Fibroblast of the conjunctiva (primary cell): ENCODE measurements around the gene KRTDAP.
A peak's percentile ranks its signal among the peaks of the same experiment; 100 is the strongest.

Source experiments
- DNase-seq: peaks from one replicate; pipeline ENCODE4 v3.0.0-alpha.2; 2010; ENCODE audit warnings: low read depth

Gene KRTDAP

GRCh38 chr19:35490364-35490763 lies at the start of gene KRTDAP:
Gene KRTDAP (minus strand): TSS chr19:35490464. CDS start chr19:35490442, 22 bp downstream.
- no peak for DNase-seq

DNA sequence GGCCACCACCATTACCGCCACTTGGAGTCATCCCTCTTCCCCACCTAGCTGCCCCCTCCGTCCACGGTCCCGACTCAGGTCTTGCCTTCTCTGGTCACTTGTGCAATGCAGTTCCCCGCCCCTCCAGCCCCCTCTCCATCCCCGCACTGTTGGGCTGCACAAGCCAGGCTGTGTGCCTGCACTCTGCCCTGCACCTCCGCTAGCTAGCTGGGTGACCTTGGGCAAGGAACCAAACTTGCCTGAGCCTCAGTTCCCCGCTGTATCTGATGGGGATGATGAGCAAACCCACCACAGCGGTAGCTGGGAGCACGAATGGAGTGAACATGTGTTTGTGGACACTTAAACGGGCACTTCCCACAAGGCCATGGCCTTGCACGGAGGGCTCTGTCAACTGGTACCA lies 49.6 kb upstream of the KRTDAP start:
- no peak for DNase-seq

- DNase-seq: no peak
Observed at GRCh38 chr19:35539314-35539713, 49.0 kb upstream of the KRTDAP start.

- DNase-seq: no peak
Observed at GRCh38 chr19:35534803-35535480, 44.7 kb upstream of the KRTDAP start.

DNA sequence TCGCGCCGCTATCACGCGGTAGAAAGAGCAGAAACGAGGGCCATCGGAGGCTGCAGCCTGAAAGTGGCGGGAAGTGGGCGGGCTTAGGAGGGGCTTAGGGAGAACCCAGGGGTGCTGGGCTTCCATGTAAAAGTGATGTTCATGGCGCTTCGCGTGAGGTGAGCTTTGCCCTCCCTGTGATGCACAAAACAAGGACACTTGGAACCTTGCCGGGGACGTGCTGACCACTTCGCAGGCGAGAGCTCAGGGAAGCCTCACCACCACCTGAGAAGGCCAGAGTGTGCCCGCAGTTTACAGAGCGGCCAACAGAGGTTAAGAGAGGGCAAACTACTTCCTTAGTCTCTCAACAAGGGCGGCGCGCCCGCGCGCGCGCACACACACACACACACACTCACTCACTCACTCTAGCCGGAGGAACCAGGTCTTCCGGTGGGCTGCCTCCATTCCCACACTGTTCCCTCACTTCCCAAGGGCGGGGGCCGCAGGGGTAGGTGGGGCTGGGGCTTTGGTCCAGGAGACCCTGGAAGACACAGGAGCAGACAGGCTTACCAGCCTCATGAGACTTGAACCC lies 43.6 kb upstream of the KRTDAP start:
- DNase-seq: no peak

GRCh38 chr19:35533201-35533821 lies 43.0 kb upstream of the KRTDAP start, which contains the start of gene GAPDHS:
Gene GAPDHS (plus strand): TSS chr19:35533456. CDS start chr19:35533528, 72 bp downstream.
- DNase-seq: no peak

- no peak for DNase-seq
Observed at GRCh38 chr19:35531291-35531690, 41.0 kb upstream of the KRTDAP start.

GRCh38 chr19:35529241-35530218 lies 39.3 kb upstream of the KRTDAP start:
- no peak for DNase-seq

DNA sequence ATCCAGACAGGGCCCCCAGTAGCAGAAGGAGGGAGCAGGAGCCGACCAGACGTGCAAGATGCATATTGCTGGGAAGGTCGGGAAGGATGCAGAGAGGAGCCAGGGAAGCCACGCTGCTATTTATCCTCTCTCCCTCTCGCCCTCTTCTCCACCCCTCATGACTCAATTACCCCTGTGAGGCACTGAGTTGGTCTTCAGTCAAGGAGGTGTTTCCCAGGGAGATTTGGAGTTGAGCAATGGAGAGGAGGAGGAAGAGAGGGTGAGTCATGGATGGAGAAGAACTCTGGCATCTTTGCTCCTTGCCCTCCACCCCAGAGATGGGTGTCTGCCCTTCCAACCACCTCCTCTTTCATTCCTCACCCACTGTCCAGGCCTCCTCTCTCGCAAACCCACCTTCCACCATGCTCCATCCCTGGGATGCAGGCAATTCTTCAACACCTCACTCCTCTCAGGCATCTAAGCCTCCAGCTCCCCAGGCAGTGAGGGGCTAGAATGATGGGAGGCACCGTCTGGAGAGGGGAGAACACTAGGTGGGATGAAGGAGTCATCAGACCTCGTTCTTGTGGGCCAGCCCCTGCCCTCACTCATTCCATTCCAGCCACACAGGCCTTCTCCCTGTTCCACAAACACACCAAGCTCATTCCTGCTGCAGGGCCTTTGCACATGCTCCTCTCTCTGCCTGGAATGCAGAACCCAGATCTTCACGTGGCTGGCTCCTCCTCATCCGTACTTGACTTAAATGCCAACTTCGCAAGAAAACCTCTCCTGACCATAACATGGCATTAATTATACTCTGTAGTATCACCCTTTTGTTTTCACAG lies 38.2 kb upstream of the KRTDAP start, which contains the start of gene SBSN:
Gene SBSN, minus strand, starts transcription at position 94 of the 821 bp plus-strand sequence. Its CDS starts 30 bp downstream, at position 64.
- DNase-seq: peak; percentile 26

- no peak for DNase-seq
Observed at GRCh38 chr19:35525873-35526272, 35.6 kb upstream of the KRTDAP start.

- DNase-seq: no peak
Observed at GRCh38 chr19:35524181-35524837, 34.0 kb upstream of the KRTDAP start.

DNA sequence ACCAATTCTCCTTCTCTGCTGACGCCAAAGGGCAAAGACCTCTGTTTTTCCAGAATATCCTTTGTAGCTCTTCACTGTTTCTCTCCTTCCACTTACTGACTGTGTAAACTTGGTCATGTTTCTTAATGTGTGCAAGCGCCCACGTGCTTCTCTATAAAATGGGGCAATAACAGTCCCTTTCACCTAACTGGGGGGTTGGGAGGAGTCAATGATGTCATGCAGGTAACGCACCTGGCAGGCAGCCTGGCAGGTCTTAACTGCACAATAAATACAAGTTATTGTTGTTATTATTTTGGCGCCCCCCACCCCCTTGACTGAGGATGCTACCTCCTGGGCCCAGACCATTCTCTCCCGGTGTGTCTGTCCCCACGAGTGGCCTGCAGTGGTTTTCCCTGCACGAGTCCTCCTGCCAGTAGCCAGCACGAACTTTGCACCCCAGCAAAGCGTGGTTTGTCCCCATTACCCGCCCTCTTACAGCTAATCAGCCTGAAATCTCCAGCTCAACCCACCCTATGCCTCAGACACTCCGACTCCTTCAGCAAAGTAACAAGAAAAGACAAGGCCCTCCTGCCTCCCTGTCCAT lies 32.6 kb upstream of the KRTDAP start:
- DNase-seq: no peak

GRCh38 chr19:35521124-35521743 lies 31.0 kb upstream of the KRTDAP start:
- DNase-seq: no peak

DNA sequence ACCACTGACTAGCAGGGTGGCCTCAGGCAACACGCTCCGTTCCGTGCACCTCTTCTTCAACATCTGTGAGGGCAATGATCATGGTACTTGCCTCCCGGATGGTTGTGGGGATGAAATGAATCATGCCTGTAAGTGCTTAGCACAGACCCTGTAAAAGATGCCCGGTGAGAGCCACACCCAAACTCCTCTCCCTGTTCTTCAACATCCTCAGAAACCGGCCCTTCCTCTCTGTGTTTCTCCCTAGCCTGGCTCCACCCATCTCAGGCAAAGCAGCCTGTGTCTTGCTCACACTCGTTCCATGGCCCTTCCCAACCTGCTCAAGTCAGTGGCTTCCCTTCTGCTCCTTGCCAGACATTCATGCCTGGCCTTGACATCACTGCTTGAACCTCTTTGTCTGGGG lies 29.0 kb upstream of the KRTDAP start:
- no peak for DNase-seq

GRCh38 chr19:35518313-35518712 lies 28.0 kb upstream of the KRTDAP start:
- peak; percentile 75 for DNase-seq

GRCh38 chr19:35517342-35517741 lies 27.1 kb upstream of the KRTDAP start:
- DNase-seq: no peak

DNA sequence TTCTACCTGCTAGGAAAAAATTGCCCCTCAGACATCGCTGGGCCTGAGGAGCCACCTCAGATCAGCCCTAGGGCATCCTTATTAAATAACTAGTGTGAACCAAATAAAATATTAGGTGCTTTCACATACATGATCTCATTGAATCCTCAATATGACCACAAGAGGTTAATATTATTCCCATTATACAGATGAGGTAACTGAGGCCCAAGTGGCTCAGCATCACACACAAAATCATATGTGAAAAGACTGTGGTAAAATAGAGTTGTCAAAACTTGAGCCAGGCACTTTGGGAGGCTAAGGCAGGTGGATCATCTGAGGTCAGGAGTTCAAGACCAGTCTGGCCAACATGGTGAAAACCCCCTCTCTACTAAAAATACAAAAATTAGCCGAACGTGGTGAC lies 26.0 kb upstream of the KRTDAP start:
- DNase-seq: no peak

DNA sequence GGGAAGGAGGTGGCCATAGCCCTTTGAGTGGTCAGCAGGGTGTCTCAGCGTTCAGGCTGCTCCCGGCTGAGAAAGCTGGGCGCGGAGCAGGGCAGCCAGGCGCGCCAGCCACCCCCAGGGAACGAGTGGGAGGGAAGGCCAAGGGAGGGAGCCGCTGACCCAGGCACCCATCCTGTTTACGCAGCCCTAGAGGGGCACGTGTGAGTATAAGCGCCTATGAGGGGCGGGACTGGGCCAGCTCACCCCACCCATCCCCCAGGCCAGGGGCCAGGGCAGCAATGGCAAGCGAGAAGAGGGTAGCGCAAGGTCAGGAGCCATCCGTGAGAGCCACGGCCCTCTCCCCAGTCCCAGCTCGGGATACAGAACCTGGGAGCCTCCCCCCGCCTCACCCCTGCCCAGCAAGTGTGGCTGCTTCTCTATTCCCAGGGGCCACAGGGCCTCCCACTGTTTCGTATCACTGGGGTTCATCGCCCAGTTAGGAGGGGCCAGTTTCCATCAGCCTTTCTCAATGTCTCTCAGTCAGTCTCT lies 24.1 kb upstream of the KRTDAP start:
- no peak for DNase-seq

DNA sequence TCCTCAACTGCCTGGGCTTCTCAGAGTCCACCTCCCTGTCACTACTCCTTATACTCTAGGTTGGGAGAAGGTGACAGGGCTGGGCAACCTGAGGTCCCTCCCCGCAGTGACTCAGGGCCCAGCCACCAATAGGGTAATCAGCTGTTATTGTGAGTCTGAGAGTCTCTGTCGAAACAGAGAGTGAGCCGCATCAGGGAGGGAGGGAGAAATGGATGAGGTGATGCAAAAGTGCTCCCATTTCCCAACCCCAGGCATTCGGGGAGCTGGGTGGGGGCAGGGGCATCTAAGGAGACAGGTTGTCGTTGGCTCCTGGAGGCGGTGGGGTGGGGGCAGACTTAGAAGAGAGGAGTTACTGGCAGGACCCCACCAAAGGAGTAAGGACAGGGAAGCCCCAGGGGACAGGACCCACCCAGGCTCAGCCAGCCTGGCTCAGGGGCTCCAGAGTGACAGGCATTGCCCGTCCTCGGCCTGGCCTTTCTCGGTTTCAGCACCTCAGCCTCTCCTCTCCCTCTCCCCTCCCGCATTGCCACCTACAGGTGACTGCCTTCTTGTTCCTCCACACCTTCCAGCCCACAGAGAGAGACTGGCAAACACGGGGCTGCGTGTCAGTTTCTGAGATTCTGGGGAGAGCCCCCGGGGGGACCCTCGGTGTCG lies 23.5 kb upstream of the KRTDAP start, which contains the start of gene DMKN:
Gene DMKN, minus strand, starts transcription at position 22 of the 654 bp plus-strand sequence. CDS start 174 bp downstream, outside the sequence.
- DNase-seq: no peak
